Vagina (tissue), 2 donors: ENCODE results near the gene FBLIM1. TPM values are rescaled to one million over a fixed set of nuclear protein-coding genes. Genes with fewer than 3 reads are reported as not detected.

Source experiments
- DNase-seq, 2 donors: peaks; one replicate each; pipeline ENCODE4 v3.0.0-alpha.2; 2017; ENCODE audit errors: extremely low spot score in 2 of 2
- H3K27ac ChIP-seq: fragments of 200-600 bp; sonication (generic); one replicate; pipeline ENCODE4 v1.5.1; 2019
- H3K27me3 ChIP-seq: fragments of 200-600 bp; sonication (generic); one replicate; pipeline ENCODE4 v1.5.1; 2019
- H3K36me3 ChIP-seq, 2 donors: fragments of 200-600 bp; sonication (generic); one replicate each; pipeline ENCODE4 v1.5.1; 2017 to 2019
- H3K4me1 ChIP-seq: fragments of 200-600 bp; sonication (generic); one replicate; pipeline ENCODE4 v1.5.1; 2019
- H3K4me3 ChIP-seq, 2 donors: fragments of 200-600 bp; sonication (generic); 1 replicate in 1 of 2; 2 replicates in 1 of 2; pipeline ENCODE4 v1.5.1; 2016 to 2019
- H3K9me3 ChIP-seq: fragments of 200-600 bp; sonication (generic); one replicate; pipeline ENCODE4 v1.5.1; 2019
- CTCF ChIP-seq, 3 experiments: fragments of 450-650 bp in 2 of 3; fragments of 200-600 bp in 1 of 3; sonication (generic) in 1 of 3; IDR thresholded peaks; one replicate each; pipeline ENCODE4 v1.5.1; 2017 to 2019; ENCODE audit warnings: antibody characterized with exemption in 3 of 3, mild to moderate bottlenecking in 2 of 3, moderate library complexity in 2 of 3
- POLR2A ChIP-seq, 2 donors: fragments of 450-650 bp; IDR thresholded peaks; one replicate each; pipeline ENCODE4 v1.6.1; 2017; ENCODE audit warnings: antibody characterized with exemption in 2 of 2, mild to moderate bottlenecking in 2 of 2, moderate library complexity in 2 of 2
- POLR2AphosphoS5 ChIP-seq, 2 donors: sonication (generic); formaldehyde crosslinking; IDR thresholded peaks; one replicate each; pipeline ENCODE4 v1.9.0; 2017; ENCODE audit warnings: antibody characterized with exemption in 2 of 2, mild to moderate bottlenecking in 2 of 2, low read depth in 1 of 2; ENCODE audit not compliant: insufficient read depth in 1 of 2
- intact Hi-C: fragments of 100-400 bp; cut with DNase I; formaldehyde crosslinking; loops from one replicate; pipeline ENCODE4 v1.15.1; 2023
- total RNA-seq: library from RNA; depleted of rRNA; stranded (reverse); fragments of >200 nt; gene quantifications from one replicate; pipeline ENCODE4 v1.2.3, GENCODE V29; 2016

Gene FBLIM1
- total RNA-seq, 1 donor from 2014 or later, result 45.2 TPM

- Histone ChIP-seq H3K27ac (peak overlapping the region; percentile 100), H3K36me3 (no peaks in the 10 kb centered on the region), H3K4me1 (peaks cover 37% of the 10 kb centered on the region), H3K4me3 (peak overlapping the region; percentile 74 to 75), H3K27me3 (no peaks in the 10 kb centered on the region), H3K9me3 (no peaks in the 10 kb centered on the region)
- intact Hi-C loops, result loop anchor here (2.0 kb wide), 4 partner anchors 13 to 113 kb away; no protein-coding TSS in a partner anchor
- peak; percentile 99 for DNase-seq
- TF ChIP-seq POLR2A (IDR thresholded peaks at IDR 0.05), result peak in 1 of 2 donors; percentile 83
- TF ChIP-seq POLR2AphosphoS5 (IDR thresholded peaks at IDR 0.05; ENCODE audit: insufficient read depth in 1 of 2, low read depth in 1 of 2), result peak; percentile 98 to 100
- no peak for TF ChIP-seq CTCF (IDR thresholded peaks at IDR 0.05)
These were observed 77.3 kb downstream of the FBLIM1 start for GRCh38 chr1:15835741-15836510.

Other genes starting within 250 kb of the FBLIM1 start
- gene CASP9, start 234.6 kb upstream of the FBLIM1 start, total RNA-seq, result 22.1 TPM
- 29.5 TPM for gene DNAJC16, start 231.9 kb upstream of the FBLIM1 start, total RNA-seq
- 1.5 TPM for gene AGMAT, start 173.7 kb upstream of the FBLIM1 start, total RNA-seq
- gene DDI2, start 141.3 kb upstream of the FBLIM1 start, total RNA-seq, result 59.2 TPM
- gene PLEKHM2, start 74.5 kb upstream of the FBLIM1 start, total RNA-seq, result 56.2 TPM
- 3.2 TPM for gene SLC25A34, start 22.5 kb upstream of the FBLIM1 start, total RNA-seq
- not detected for gene TMEM82, start 16.3 kb upstream of the FBLIM1 start, total RNA-seq
- gene UQCRHL, start 48.9 kb downstream of the FBLIM1 start, total RNA-seq, result 1.5 TPM
- gene SPEN, start 88.9 kb downstream of the FBLIM1 start, total RNA-seq, result 55.2 TPM
- gene ZBTB17, start 217.3 kb downstream of the FBLIM1 start, total RNA-seq, result 38.5 TPM
- not detected for gene SRARP, start 245.4 kb downstream of the FBLIM1 start, total RNA-seq